Body of pancreas (tissue), 4 donors: ENCODE data around the gene NXPH1. TPM values are rescaled to one million over a fixed set of nuclear protein-coding genes. Genes with fewer than 3 reads are reported as not detected.
A peak's percentile ranks its signal among the peaks of the same experiment; 100 is the strongest.

Experiments used
- ATAC-seq: fragments of 150-250 bp; one replicate; pipeline ENCODE4 v1.9.1; 2016
- DNase-seq, 4 donors: peaks; one replicate each; pipeline ENCODE4 v3.0.0-alpha.2; 2019
- H3K27ac ChIP-seq, 4 donors: fragments of 200-600 bp; sonication (generic); 1 replicate in 3 of 4; 2 replicates in 1 of 4; pipeline versions ENCODE4 v1.5.1 to v1.6.1; 2016 to 2019; ENCODE audit warnings: mild to moderate bottlenecking in 1 of 4, mixed read lengths in 1 of 4, moderate library complexity in 1 of 4
- H3K27me3 ChIP-seq, 2 donors: fragments of 200-600 bp; sonication (generic); one replicate each; pipeline ENCODE4 v1.6.0; 2016; ENCODE audit warnings: mild to moderate bottlenecking in 1 of 2
- H3K36me3 ChIP-seq, 2 donors: fragments of 200-600 bp; sonication (generic); replicated peaks in 1 of 2; 2 replicates each; pipeline ENCODE4 v1.5.1; 2016; ENCODE audit warnings: low read depth in 2 of 2; ENCODE audit not compliant: insufficient read depth in 1 of 2
- H3K4me1 ChIP-seq: fragments of 200-600 bp; sonication (generic); one replicate; pipeline ENCODE4 v1.6.0; 2016
- H3K4me3 ChIP-seq, 2 donors: fragments of 200-600 bp; sonication (generic); 1 replicate in 1 of 2; 2 replicates in 1 of 2; pipeline ENCODE4 v1.5.1; 2016 to 2019
- H3K9me3 ChIP-seq, 3 donors: fragments of 200-600 bp; sonication (generic); 1 replicate in 2 of 3; 2 replicates in 1 of 3; pipeline ENCODE4 v1.5.1; 2016
- CTCF ChIP-seq, 7 experiments: fragments of 450-650 bp in 4 of 7; fragments of 200-600 bp in 3 of 7; sonication (generic) in 3 of 7; IDR thresholded peaks; one replicate each; pipeline ENCODE4 v1.5.1; 2016 to 2019; ENCODE audit warnings: antibody characterized with exemption in 7 of 7
- POLR2A ChIP-seq, 3 donors: fragments of 450-650 bp; IDR thresholded peaks; one replicate each; pipeline ENCODE4 v1.6.1; 2016; ENCODE audit warnings: antibody characterized with exemption in 3 of 3, mild to moderate bottlenecking in 2 of 3
- WGBS, 2 donors: methylation state at CpG; one replicate each; pipeline ENCODE4 v1.1.5; 2017; 5-methylcytosine and 5-hydroxymethylcytosine counted together
- intact Hi-C: fragments of 100-400 bp; cut with DNase I; formaldehyde crosslinking; loops from one replicate; pipeline ENCODE4 v1.15.1; 2023
- total RNA-seq, 2 donors: library from RNA; depleted of rRNA; stranded (reverse); fragments of >200 nt; gene quantifications; one replicate each; pipeline ENCODE4 v1.1.0, GENCODE V29; 2016

Gene NXPH1
- total RNA-seq, 2 donors from 2014 or later: not detected

DNA sequence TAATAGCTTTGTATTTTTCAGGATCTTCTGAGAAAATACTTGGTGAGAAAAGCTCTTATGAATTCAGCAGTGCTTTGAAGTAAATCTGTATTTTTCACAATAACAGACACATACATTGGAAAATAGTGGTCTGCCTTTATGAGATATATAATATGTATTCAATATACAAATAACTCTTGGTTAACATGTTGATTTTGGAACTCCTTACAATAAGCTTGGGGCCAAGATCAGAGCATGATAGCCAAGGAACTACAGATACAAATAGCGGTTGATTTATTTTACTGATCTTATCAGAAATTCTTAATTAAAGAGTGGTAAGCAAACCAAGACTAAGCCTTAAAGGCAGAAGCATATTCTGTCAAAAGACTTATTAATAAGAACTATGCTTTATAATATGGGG lies 24.5 kb upstream of the NXPH1 start:
- TF ChIP-seq CTCF (IDR thresholded peaks at IDR 0.05) (no peak), POLR2A (IDR thresholded peaks at IDR 0.05) (no peak)
- Histone ChIP-seq H3K4me1 (no peaks in the 10 kb centered on the region), H3K27ac (no peak overlapping the region), H3K9me3 (no peaks in the 10 kb centered on the region), H3K27me3 (no peaks in the 10 kb centered on the region), H3K4me3 (no peak overlapping the region), H3K36me3 (no peaks in the 10 kb centered on the region)
- 68 to 76% methylated on average over 1 of the region's 1 CpG for WGBS, 2 donors
- DNase-seq (no peak), ATAC-seq (no peak)
- intact Hi-C loops: no loop called here

- DNase-seq (no peak), ATAC-seq (no peak)
- no peak for TF ChIP-seq POLR2A (IDR thresholded peaks at IDR 0.05)
- TF ChIP-seq CTCF (IDR thresholded peaks at IDR 0.05): no peak
- WGBS, 2 donors: 53 to 70% methylated on average over 1 of the region's 1 CpG
- H3K27me3 ChIP-seq: no peaks in the 10 kb centered on the region
- H3K4me1 ChIP-seq: no peaks in the 10 kb centered on the region
- intact Hi-C loops: no loop called here
- no peaks in the 10 kb centered on the region for H3K36me3 ChIP-seq
- no peaks in the 10 kb centered on the region for H3K9me3 ChIP-seq
- no peak overlapping the region for H3K4me3 ChIP-seq
- no peak overlapping the region for H3K27ac ChIP-seq
Measured at GRCh38 chr7:8411103-8411502, 22.3 kb upstream of the NXPH1 start.

DNA sequence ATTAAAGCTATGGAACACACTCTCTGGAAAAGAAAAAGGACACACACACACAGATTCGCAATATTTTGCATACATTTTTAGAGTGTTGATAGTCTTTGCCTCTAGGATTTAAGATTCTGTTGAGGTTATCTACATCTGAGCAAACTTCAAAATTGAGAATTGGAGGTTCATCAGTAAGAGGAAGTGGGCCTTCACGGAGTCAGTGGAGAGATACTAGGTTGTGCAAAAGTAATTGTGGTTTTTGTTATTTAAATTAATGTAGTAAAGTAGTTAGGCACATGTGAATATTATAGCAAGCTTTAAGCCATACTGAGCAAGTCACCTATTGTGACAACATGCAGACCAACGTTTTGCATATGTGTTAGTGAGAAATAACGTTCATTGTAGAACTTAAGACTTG lies 19.8 kb upstream of the NXPH1 start:
- Histone ChIP-seq H3K27ac (no peak overlapping the region), H3K9me3 (no peaks in the 10 kb centered on the region), H3K4me1 (no peaks in the 10 kb centered on the region), H3K4me3 (no peak overlapping the region), H3K36me3 (no peaks in the 10 kb centered on the region), H3K27me3 (no peaks in the 10 kb centered on the region)
- DNase-seq: no peak
- ATAC-seq: no peak
- TF ChIP-seq POLR2A (IDR thresholded peaks at IDR 0.05): no peak
- TF ChIP-seq CTCF (IDR thresholded peaks at IDR 0.05): no peak
- intact Hi-C loops: no loop called here
- 50 to 57% methylated on average over 4 of the region's 4 CpGs for WGBS, 2 donors

- no peak for TF ChIP-seq POLR2A (IDR thresholded peaks at IDR 0.05)
- TF ChIP-seq CTCF (IDR thresholded peaks at IDR 0.05): peak; percentile 41 to 80 (median 70)
- Histone ChIP-seq H3K27me3 (no peaks in the 10 kb centered on the region), H3K4me1 (no peaks in the 10 kb centered on the region), H3K36me3 (no peaks in the 10 kb centered on the region), H3K27ac (no peak overlapping the region), H3K9me3 (no peaks in the 10 kb centered on the region), H3K4me3 (no peak overlapping the region)
- ATAC-seq: peak; percentile 68
- intact Hi-C loops: no loop called here
- 0% methylated on average over 1 of the region's 1 CpG for WGBS, 2 donors
- DNase-seq: peak; percentile 67 to 77 (median 71)
Measured at GRCh38 chr7:8418629-8419245, 14.7 kb upstream of the NXPH1 start.

DNA sequence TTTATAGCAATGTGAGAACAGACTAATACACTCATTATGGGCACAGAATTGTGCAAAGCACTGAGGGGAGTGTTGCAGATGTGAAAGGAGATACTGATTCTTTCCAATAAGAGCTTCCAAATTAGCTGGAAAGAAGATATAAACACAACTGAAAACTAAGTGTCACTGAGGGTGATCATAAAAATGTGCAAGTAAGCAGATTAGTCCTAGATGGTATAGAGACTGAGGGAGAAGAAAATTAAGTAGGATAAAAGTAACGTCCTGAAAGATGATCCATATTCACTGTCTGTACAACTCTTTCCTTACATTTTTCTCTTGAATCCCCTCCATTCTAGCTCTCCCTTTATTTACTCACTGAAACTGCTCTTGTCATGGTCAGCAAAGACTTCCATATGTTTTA lies 11.2 kb upstream of the NXPH1 start:
- intact Hi-C loops: no loop called here
- H3K36me3 ChIP-seq: no peaks in the 10 kb centered on the region
- no peaks in the 10 kb centered on the region for H3K4me1 ChIP-seq
- 33 to 67% methylated on average over 1 of the region's 1 CpG for WGBS, 2 donors
- no peaks in the 10 kb centered on the region for H3K9me3 ChIP-seq
- DNase-seq (no peak), ATAC-seq (no peak)
- H3K27me3 ChIP-seq: no peaks in the 10 kb centered on the region
- TF ChIP-seq POLR2A (IDR thresholded peaks at IDR 0.05) (no peak), CTCF (IDR thresholded peaks at IDR 0.05) (no peak)
- H3K27ac ChIP-seq: no peak overlapping the region
- H3K4me3 ChIP-seq: no peak overlapping the region
